Kidney tubule cell (primary cell): ENCODE results near the gene RASGRP1.

Source experiments
- DNase-seq: peaks from one replicate; pipeline ENCODE4 v3.0.0-alpha.2; 2018; ENCODE audit warnings: low spot score

RASGRP1 gene

GRCh38 chr15:38458646-38459045 lies 106.0 kb downstream of the RASGRP1 start:
- DNase-seq = no peak

DNA sequence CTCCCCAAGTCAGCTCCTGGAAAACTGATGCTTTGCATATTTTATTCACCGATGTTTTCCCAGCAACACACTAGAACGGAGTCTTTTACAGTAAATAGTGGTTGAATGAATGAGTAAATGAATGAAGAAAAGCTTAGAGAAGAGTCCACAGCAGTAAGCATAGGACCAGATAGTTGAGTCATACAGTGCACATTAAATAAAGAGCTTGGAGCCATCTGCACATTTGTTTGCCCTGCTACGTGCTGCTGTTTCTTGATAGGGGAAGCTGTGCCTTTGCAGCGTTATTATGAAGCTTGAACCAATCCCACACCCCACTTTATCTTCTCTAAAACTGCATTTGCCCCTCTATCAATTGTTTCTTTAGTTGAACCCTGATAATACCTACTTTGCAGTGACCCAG lies 109.5 kb downstream of the RASGRP1 start:
- DNase-seq = peak; percentile 25

DNA sequence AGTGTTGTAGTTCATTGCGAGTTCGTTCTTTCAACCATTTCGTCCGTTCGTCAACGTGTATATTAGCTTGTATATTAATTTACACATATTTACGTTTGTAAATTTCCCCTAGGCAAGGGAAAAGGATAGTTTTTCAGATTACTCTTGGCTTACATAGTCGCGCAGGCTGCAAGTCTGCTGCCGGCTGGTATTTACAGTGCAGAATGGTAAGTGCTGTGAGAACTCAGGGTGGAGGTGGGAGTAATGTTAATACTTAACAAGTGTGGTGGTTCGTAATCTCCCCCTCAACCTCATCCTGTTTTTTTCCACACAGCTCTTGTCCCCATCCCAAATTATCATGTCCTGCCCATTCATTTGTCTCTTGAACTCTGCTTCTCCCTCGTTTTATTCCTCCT lies 109.9 kb downstream of the RASGRP1 start:
- DNase-seq = peak; percentile 22

GRCh38 chr15:38453971-38454695 lies 110.5 kb downstream of the RASGRP1 start, which contains the start of gene FAM98B:
Gene FAM98B, plus strand, starts transcription at chr15:38454127. Its CDS starts 35 bp downstream, at chr15:38454162.
- DNase-seq = peak; percentile 89

GRCh38 chr15:38441130-38441519 lies 123.5 kb downstream of the RASGRP1 start:
- DNase-seq = no peak

- peak; percentile 79 for DNase-seq
Observed at GRCh38 chr15:38440353-38441129, 124.1 kb downstream of the RASGRP1 start.
